SK-N-SH (cell line): ENCODE results near the gene TSG101. TPM values are rescaled to one million over a fixed set of nuclear protein-coding genes. Genes with fewer than 3 reads are reported as not detected.
A peak's percentile ranks its signal among the peaks of the same experiment; 100 is the strongest.

Experiments
- CTCF ChIA-PET: fragments of 300-600, 350-600 bp; formaldehyde crosslinking; extraction: SDS; loops from one replicate; lab custom pipeline; 2021; lab: Yijun Ruan, JAX
- POLR2A ChIA-PET: fragments of 350-600 bp; sonication (Branson Sonifier 250); formaldehyde crosslinking; extraction: SDS; loops from one replicate; lab custom pipeline; 2020; ENCODE audit warnings: antibody characterized with exemption, inconsistent platforms; lab: Yijun Ruan, JAX
- DNase-seq: peaks from one replicate; pipeline ENCODE4 v3.0.0; 2012
- H2AFZ ChIP-seq: fragments of 200-600 bp; sonication (generic); 2 replicates; pipeline ENCODE4 v1.8.1; 2016; ENCODE audit warnings: antibody characterized with exemption, mild to moderate bottlenecking, low read depth
- H3F3A ChIP-seq: fragments of 200-600 bp; sonication (generic); replicated peaks from 2 replicates; pipeline ENCODE3; 2016; ENCODE audit warnings: antibody characterized with exemption, mild to moderate bottlenecking; ENCODE audit not compliant: insufficient read depth
- H3K27ac ChIP-seq, 2 experiments: fragments of 200-500 bp in 1 of 2; fragments of 200-600 bp in 1 of 2; sonication (Bioruptor generic) in 1 of 2; sonication (generic), shearing (Covaris generic) in 1 of 2; 2 replicates each; pipeline versions ENCODE4 v1.5.1 to v1.6.1; 2014 to 2016; ENCODE audit warnings: low read depth in 2 of 2, inconsistent platforms in 1 of 2, low read length in 1 of 2, mild to moderate bottlenecking in 1 of 2, mixed read lengths in 1 of 2
- H3K27me3 ChIP-seq: fragments of 200-600 bp; sonication (generic), shearing (Covaris generic); 2 replicates; pipeline ENCODE4 v1.6.1; 2016; ENCODE audit warnings: mixed run types; ENCODE audit not compliant: insufficient read depth
- H3K36me3 ChIP-seq, 2 experiments: fragments of 200-500 bp in 1 of 2; fragments of 200-600 bp in 1 of 2; sonication (Bioruptor generic) in 1 of 2; sonication (generic) in 1 of 2; replicated peaks in 1 of 2; 2 replicates each; pipeline versions ENCODE3 to v1.5.1; 2014 to 2016; ENCODE audit warnings: low read length in 1 of 2, mild to moderate bottlenecking in 1 of 2; ENCODE audit not compliant: insufficient read depth in 2 of 2, control insufficient read depth in 1 of 2
- H3K4me1 ChIP-seq, 2 experiments: fragments of 200-500 bp in 1 of 2; fragments of 200-600 bp in 1 of 2; sonication (Bioruptor generic) in 1 of 2; sonication (generic), shearing (Covaris generic) in 1 of 2; 2 replicates each; pipeline versions ENCODE4 v1.5.1 to v1.6.1; 2014 to 2016; ENCODE audit warnings: low read depth in 1 of 2, low read length in 1 of 2, mixed run types in 1 of 2; ENCODE audit not compliant: insufficient read depth in 2 of 2, control insufficient read depth in 1 of 2
- H3K4me2 ChIP-seq: fragments of 200-600 bp; sonication (generic), shearing (Covaris generic); 2 replicates; pipeline ENCODE4 v1.6.1; 2017; ENCODE audit warnings: mixed run types
- H3K4me3 ChIP-seq, 2 experiments: fragments of 200-500 bp in 1 of 2; fragments of 200-600 bp in 1 of 2; sonication (Bioruptor generic) in 1 of 2; sonication (generic), shearing (Covaris generic) in 1 of 2; 2 replicates each; pipeline versions ENCODE4 v1.5.1 to v1.8.1; 2014 to 2016; ENCODE audit warnings: low read depth in 2 of 2, inconsistent platforms in 1 of 2, low read length in 1 of 2, mild to moderate bottlenecking in 1 of 2, mixed read lengths in 1 of 2, moderate library complexity in 1 of 2
- H3K79me2 ChIP-seq: fragments of 200-600 bp; sonication (generic); 2 replicates; pipeline ENCODE4 v1.8.1; 2017; ENCODE audit warnings: mild to moderate bottlenecking; ENCODE audit not compliant: insufficient read depth
- H3K9ac ChIP-seq: fragments of 200-600 bp; sonication (generic); 2 replicates; pipeline ENCODE4 v1.6.1; 2017; ENCODE audit warnings: mixed run types
- H3K9me2 ChIP-seq: fragments of 200-600 bp; sonication (generic); 2 replicates; pipeline ENCODE4 v1.6.1; 2017; ENCODE audit warnings: mixed run types
- H3K9me3 ChIP-seq: fragments of 200-600 bp; sonication (generic); 2 replicates; pipeline ENCODE4 v1.6.1; 2017; ENCODE audit warnings: mixed run types, mild to moderate bottlenecking, moderate library complexity
- H4K20me1 ChIP-seq: fragments of 200-600 bp; sonication (generic); 2 replicates; pipeline ENCODE4 v1.6.1; 2017; ENCODE audit warnings: mild to moderate bottlenecking, mixed run types; ENCODE audit not compliant: insufficient read depth
- FOSL2 ChIP-seq: IDR thresholded peaks from 2 replicates; pipeline ENCODE4 v1.4.0; 2012; ENCODE audit warnings: low read depth, mild to moderate bottlenecking, moderate library complexity, borderline replicate concordance
- RFX5 ChIP-seq: IDR thresholded peaks from 2 replicates; pipeline ENCODE4 v1.6.1; 2012; ENCODE audit warnings: mild to moderate bottlenecking, improper control_type of control experiment, low read length
- TCF12 ChIP-seq: IDR thresholded peaks from 2 replicates; pipeline ENCODE4 v1.4.0; 2012
- TEAD4 ChIP-seq: IDR thresholded peaks from 2 replicates; pipeline ENCODE4 v1.4.0; 2012; ENCODE audit warnings: mild to moderate bottlenecking, borderline replicate concordance; ENCODE audit not compliant: insufficient read depth
- YY1 ChIP-seq: IDR thresholded peaks from 2 replicates; pipeline ENCODE4 v1.4.0; 2012; ENCODE audit warnings: low read depth, mild to moderate bottlenecking
- WGBS: methylation state at CpG from one replicate; pipeline ENCODE4 v1.1.6; 2017; ENCODE audit warnings: low lambda C conversion rate; 5-methylcytosine and 5-hydroxymethylcytosine counted together
- polyA plus RNA-seq, 3 experiments: library from polyadenylated mRNA; depleted of rRNA; stranded (reverse); fragments of >200 nt; gene quantifications; 2 replicates each; pipeline ENCODE4 v1.2.3, GENCODE V29; 2012
- TF ChIP-seq, protein P1 (sequence below): fragments of 150-350 bp; IDR thresholded peaks from 2 replicates; pipeline ENCODE4 v1.6.1; 2017; ENCODE audit warnings: antibody characterized with exemption, low read length, low read depth, borderline replicate concordance
- TF ChIP-seq, protein P2 (sequence below): IDR thresholded peaks from 2 replicates; pipeline ENCODE4; 2012

The TSG101 gene
- polyA plus RNA-seq, 1 of the 3 experiments (the other 2 are of a cell fraction): 164 TPM

DNA sequence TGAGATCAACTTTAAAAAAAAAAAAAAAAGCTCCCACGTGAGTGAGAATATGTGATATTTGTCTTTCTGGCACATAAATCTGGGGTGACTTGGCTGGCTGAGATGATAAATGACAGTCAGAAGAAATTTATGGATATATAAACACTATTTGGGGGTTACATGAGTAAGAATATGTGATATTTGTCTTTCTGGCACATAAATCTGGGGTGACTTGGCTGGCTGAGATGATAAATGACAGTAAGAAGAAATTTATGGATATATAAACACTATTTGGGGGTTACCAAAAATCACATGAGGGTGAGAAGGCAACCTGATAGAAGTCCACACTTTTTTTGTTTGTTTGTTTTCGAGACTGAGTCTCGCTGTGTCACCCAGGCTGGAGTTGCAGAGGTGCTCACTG, 6.6 kb upstream of the TSG101 start (continued):
- TF ChIP-seq TEAD4 (no peak), TCF12 (no peak)
- TF ChIP-seq, protein P1, sequence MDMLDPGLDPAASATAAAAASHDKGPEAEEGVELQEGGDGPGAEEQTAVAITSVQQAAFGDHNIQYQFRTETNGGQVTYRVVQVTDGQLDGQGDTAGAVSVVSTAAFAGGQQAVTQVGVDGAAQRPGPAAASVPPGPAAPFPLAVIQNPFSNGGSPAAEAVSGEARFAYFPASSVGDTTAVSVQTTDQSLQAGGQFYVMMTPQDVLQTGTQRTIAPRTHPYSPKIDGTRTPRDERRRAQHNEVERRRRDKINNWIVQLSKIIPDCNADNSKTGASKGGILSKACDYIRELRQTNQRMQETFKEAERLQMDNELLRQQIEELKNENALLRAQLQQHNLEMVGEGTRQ: no peak

DNA sequence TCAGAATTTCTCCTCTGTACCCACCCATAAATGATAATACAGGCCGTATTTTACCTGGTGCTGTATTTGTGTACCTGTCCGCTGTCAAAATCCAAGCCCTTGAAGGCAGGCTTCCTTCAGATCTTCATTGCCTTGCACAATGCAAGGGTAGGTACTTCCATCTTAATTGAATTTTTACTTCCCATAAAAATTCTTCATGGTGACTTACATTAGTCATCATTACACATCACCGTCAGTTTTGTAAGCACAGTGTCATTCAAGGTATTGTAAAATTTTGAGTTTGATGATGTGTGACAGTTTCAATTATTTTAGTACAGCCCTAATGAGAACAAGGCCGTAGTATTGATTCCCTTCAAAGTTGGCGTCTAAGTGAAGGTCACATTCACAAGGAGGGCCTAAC, 770 bp upstream of the TSG101 start:
- H3K27ac ChIP-seq: peak overlapping the region; percentile 88 to 92
- no peaks in the 10 kb centered on the region for H3K27me3 ChIP-seq
- peak overlapping the region; percentile 89 for H3K9ac ChIP-seq
- H3K9me3 ChIP-seq: no peaks in the 10 kb centered on the region
- ChIA-PET CTCF (interaction anchor here (1.2 kb wide), 1 partner anchor 12 kb away, joined by 3 read pairs; no protein-coding TSS in a partner anchor), POLR2A (interaction anchor here (0.6 to 1.8 kb wide), 6 partner anchors 20 to 206 kb away, joined by 3 to 8 read pairs (median 3); partner anchors contain the start of genes GTF2H1, HPS5, SPTY2D1 and UEVLD)
- TF ChIP-seq YY1: no peak
- TF ChIP-seq, protein P2, sequence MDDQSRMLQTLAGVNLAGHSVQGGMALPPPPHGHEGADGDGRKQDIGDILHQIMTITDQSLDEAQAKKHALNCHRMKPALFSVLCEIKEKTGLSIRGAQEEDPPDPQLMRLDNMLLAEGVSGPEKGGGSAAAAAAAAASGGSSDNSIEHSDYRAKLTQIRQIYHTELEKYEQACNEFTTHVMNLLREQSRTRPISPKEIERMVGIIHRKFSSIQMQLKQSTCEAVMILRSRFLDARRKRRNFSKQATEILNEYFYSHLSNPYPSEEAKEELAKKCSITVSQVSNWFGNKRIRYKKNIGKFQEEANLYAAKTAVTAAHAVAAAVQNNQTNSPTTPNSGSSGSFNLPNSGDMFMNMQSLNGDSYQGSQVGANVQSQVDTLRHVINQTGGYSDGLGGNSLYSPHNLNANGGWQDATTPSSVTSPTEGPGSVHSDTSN: peak; percentile 39; the same call in 1 of the 2 replicates
- peaks cover 64% of the 10 kb centered on the region for H3K79me2 ChIP-seq
- 6% methylated on average over 5 of the region's 5 CpGs for WGBS
- H3K4me3 ChIP-seq: peak overlapping the region; percentile 89 to 94
- H3F3A ChIP-seq: peaks cover 16% of the 10 kb centered on the region
- peak; percentile 10 for DNase-seq
- no peaks in the 10 kb centered on the region; the same call in 1 of the 2 replicates for H4K20me1 ChIP-seq
- H3K9me2 ChIP-seq: no peaks in the 10 kb centered on the region
- peak overlapping the region; percentile 81 for H3K4me2 ChIP-seq
- H2AFZ ChIP-seq: peak overlapping the region; percentile 77
- H3K36me3 ChIP-seq: peaks cover 22 to 23% of the 10 kb centered on the region in 2 experiments
- H3K4me1 ChIP-seq: no peaks in the 10 kb centered on the region; a peak in 2 of 4 replicates

DNA sequence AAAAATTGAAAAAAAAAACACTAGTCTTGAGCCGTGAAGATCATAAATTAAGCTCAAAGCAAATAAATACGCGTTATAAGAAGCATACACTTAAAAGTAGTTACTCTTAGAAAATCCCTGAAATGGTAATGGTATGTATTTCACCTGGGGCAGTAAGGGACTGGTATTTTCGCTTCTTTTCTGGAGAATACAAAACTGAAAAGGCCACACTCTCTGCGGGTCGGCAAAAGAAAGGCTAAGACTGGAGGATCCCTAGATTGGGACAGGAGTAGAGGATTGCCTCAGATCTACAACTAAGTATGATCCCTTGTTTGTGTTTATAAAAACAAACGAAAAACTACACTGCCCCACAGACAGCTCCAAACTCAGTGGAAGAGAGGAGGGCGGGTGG, 617 bp downstream of the TSG101 start:
- H3K36me3 ChIP-seq: peaks cover 11 to 12% of the 10 kb centered on the region in 2 experiments
- no peak for DNase-seq
- no peaks in the 10 kb centered on the region for H3K27me3 ChIP-seq
- CTCF ChIA-PET: interaction anchor here (0.8 to 1.2 kb wide), 2 partner anchors 14 to 282 kb away, joined by 3 read pairs; no protein-coding TSS in a partner anchor
- peak overlapping the region; percentile 89 to 94 for H3K4me3 ChIP-seq
- peaks cover 5% of the 10 kb centered on the region for H3F3A ChIP-seq
- WGBS: under 1% methylated on average over 8 of the region's 8 CpGs
- H3K4me1 ChIP-seq: no peaks in the 10 kb centered on the region; a peak in 2 of 4 replicates
- no peaks in the 10 kb centered on the region; the same call in 1 of the 2 replicates for H4K20me1 ChIP-seq
- 0 out of 2 replicates have a peak, but pooled peaks have one; percentile 3 for TF ChIP-seq RFX5
- TF ChIP-seq FOSL2: no peak
- no peaks in the 10 kb centered on the region for H3K9me2 ChIP-seq
- peaks cover 78% of the 10 kb centered on the region for H3K79me2 ChIP-seq
- H3K27ac ChIP-seq: peak overlapping the region; percentile 88 to 92
- peak overlapping the region; percentile 89 for H3K9ac ChIP-seq
- POLR2A ChIA-PET: interaction anchor here (1.3 to 1.8 kb wide), 5 partner anchors 62 to 358 kb away, joined by 3 to 8 read pairs (median 6); partner anchors contain the start of genes GTF2H1, HPS5, SPTY2D1 and UEVLD
- H3K9me3 ChIP-seq: no peaks in the 10 kb centered on the region
- peak overlapping the region; percentile 77 for H2AFZ ChIP-seq
- peak overlapping the region; percentile 81 for H3K4me2 ChIP-seq
